Measurements from ENCODE around the gene CERS6.

CERS6 gene

DNA sequence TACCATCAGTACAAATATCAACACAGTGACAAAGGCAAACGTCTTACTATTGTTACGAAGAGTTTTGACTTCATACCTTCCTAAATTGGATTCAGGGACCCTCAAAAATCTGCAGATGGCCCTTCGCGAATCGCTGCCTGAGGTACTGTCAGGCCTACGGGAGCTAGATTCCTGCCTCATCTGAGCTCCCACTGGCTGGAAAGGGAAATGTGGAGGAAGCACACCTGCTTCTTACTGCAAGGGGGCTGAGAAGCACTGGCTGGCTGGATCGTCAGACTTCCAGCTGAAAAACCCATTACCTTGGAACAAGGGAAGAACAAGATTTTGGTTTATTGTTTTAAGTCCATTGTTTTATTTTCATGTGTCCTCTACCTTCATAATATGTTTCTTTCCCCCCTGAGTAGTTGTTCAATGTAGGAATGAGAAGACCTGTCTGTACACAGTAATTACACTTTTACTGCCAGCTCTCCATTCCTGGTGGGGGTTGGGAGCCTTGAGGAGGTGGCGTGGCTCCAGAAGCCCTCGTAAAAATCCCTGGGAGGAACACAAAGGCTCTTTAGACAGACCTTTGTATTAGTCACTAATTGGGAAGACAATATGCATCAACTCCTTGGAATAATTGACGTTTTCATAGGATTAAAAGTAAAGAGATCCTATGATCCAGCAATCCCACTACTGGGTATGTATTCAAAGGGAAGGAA lies 222.2 kb downstream of the CERS6 start:
- Mint-ChIP-seq H3K27ac (no peak overlapping the region), H3K9me3 (no peaks in the 10 kb centered on the region), H3K4me3 (no peak overlapping the region), H3K36me3 (ENCODE audit: low read depth) (peaks cover 1% of the 10 kb centered on the region), H3K27me3 (ENCODE audit: low read depth) (no peaks in the 10 kb centered on the region), H3K4me1 (ENCODE audit: low read depth) (no peaks in the 10 kb centered on the region)

DNA sequence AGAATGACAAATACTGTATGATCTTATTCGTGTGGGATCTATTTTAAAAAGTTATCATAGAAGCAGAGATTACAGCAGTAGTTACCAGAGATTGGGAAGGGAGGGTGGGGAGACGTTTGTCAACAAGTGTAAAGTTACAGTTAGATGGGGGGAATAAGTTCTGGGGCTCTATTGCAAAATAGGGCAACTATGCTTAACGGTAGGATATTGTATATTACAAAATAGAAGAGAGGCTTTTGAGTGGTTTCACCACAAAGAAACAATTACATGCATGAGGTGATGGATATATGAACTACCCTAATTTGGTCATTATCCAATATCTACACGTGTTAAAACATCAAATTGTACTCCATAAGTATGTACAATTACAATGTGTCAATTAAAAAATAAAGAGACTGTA lies 223.0 kb downstream of the CERS6 start:
- Mint-ChIP-seq H3K27ac (no peak overlapping the region), H3K36me3 (ENCODE audit: low read depth) (peaks cover 3% of the 10 kb centered on the region)

DNA sequence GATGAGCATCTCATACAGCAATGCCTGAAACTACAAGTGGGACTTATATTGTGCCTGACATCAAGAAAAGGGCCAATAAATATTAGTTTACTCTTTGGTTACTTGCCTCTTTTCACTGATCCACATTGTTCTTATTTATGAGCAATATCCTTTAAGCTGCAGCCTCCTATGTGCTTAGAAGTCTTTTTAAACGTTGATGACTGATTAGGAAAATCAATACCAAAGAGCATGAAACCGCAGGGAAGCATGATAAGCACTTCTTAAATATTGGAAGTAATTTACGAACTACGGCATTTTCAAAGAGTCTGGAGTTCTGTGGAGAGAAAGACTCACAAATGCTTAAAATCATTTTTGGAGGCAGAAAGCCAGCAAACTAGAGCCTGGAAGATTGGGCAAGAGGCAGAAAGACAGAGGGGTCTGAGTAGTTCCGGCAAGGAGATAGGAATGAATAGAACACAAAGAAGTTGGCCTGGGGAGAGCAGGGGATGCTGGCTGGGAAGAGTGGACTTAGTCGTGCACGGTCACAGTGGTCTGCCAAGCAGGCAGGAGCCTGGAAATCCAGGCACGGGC lies 223.8 kb downstream of the CERS6 start:
- Mint-ChIP-seq H3K36me3 (ENCODE audit: low read depth) (peaks cover 3% of the 10 kb centered on the region), H3K9me3 (no peaks in the 10 kb centered on the region), H3K4me1 (ENCODE audit: low read depth) (no peaks in the 10 kb centered on the region), H3K4me3 (no peak overlapping the region), H3K27me3 (ENCODE audit: low read depth) (no peaks in the 10 kb centered on the region), H3K27ac (no peak overlapping the region)

More for the DNA sequence above, 223.0 kb downstream of the CERS6 start:
- no peak overlapping the region for H3K4me3 Mint-ChIP-seq
- no peaks in the 10 kb centered on the region for H3K27me3 Mint-ChIP-seq (ENCODE audit: low read depth)
- no peaks in the 10 kb centered on the region for H3K9me3 Mint-ChIP-seq
- no peaks in the 10 kb centered on the region for H3K4me1 Mint-ChIP-seq (ENCODE audit: low read depth)

DNA sequence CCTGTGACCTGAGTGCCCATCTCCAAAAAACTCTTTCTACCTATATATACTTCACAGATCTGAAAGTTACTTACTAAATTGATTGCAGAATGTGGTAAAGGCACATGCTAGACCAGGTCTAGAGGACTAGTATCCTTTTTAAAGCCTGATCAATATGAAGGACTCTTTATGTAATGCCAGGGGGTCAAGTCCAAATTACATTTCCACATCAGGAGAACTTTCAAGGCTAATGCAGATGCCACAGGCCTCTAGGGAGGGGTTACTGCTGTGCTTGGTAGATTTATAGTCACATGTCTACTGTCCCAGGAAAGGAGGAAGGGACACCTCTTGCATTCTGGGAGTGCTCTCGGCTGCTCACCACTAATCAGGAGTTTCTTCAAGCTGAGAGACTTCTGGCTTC lies 227.9 kb downstream of the CERS6 start:
- no peaks in the 10 kb centered on the region for H3K4me1 Mint-ChIP-seq (ENCODE audit: low read depth)
- peaks cover 2% of the 10 kb centered on the region for H3K36me3 Mint-ChIP-seq (ENCODE audit: low read depth)
- H3K9me3 Mint-ChIP-seq = no peaks in the 10 kb centered on the region
- no peak overlapping the region for H3K27ac Mint-ChIP-seq
- H3K27me3 Mint-ChIP-seq (ENCODE audit: low read depth) = no peaks in the 10 kb centered on the region
- H3K4me3 Mint-ChIP-seq = no peak overlapping the region

DNA sequence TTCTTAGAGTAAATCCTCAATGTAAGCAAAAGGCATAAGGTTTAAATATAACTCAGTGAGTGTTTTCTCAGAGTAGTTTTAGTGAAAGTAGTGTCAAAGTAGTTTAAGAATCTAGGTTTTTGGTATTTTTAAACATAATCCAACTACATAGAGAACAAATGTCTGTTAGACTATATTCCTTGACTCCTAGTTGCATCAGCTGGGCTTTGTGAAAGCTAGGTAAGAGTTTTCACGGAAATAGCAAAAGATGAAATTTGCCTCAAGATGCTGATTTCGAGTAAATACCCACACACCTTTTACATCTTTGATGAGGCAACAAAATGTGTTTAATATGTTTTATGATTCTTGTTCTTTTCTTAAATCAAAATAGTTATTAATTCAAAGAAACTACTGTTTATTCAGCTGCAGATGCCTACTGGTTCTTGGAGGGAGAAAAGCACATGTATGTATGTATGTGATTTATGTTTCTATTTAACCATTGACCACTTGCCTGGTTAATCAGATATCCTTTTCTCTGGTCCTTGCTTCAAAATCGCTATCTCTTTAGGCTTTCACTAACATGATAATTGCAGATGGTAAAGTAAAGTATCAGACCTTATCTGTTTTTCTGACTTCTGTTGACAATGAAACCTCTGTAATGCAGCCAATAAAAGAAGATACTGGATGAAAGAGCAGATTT lies 229.0 kb downstream of the CERS6 start:
- Mint-ChIP-seq H3K9me3 (no peaks in the 10 kb centered on the region), H3K4me3 (no peak overlapping the region), H3K27me3 (ENCODE audit: low read depth) (no peaks in the 10 kb centered on the region), H3K36me3 (ENCODE audit: low read depth) (peaks cover 2% of the 10 kb centered on the region), H3K4me1 (ENCODE audit: low read depth) (no peaks in the 10 kb centered on the region), H3K27ac (no peak overlapping the region)

DNA sequence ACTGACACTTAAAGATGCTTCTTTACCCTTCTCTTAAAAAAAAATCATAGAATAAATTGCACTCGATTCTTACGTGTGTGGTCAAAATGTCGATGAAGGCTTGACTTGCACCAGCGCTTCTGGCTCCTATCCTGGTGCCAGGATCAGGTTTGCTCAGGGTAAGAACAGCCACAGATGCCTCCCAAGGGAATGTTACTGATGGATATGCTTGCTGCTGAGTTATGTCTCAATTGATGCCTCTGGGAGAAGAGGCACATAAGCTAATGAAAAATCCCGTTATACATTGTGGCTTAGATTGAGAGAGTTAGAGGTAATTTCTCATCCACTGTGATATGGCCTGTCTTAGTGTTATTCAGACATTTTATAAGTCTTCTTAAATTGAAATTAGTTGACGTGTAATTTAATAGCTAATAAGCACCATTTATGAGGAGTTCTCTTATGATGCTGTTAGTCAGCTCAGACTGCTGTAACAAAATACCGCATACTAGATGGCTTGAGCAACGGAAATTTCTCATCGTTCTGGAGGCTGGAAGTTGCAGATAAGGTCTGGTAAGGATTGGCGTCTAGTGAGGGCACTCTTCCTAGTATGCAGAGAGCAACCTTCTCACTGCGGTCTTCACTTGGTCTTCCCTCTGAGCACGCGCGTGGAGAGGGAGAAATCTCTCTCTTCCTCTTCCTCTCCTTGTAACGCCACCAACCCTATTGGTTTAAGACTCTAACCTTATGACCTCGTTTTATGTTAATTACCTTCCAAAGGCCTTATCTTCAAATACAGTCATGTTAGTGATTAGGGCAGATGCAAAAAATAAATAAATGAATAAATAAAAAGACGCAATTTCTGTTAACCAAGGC lies 229.8 kb downstream of the CERS6 start:
- Mint-ChIP-seq H3K27me3 (ENCODE audit: low read depth) (no peaks in the 10 kb centered on the region), H3K27ac (no peak overlapping the region), H3K36me3 (ENCODE audit: low read depth) (peaks cover 2% of the 10 kb centered on the region), H3K4me1 (ENCODE audit: low read depth) (no peaks in the 10 kb centered on the region), H3K4me3 (no peak overlapping the region), H3K9me3 (no peaks in the 10 kb centered on the region)

DNA sequence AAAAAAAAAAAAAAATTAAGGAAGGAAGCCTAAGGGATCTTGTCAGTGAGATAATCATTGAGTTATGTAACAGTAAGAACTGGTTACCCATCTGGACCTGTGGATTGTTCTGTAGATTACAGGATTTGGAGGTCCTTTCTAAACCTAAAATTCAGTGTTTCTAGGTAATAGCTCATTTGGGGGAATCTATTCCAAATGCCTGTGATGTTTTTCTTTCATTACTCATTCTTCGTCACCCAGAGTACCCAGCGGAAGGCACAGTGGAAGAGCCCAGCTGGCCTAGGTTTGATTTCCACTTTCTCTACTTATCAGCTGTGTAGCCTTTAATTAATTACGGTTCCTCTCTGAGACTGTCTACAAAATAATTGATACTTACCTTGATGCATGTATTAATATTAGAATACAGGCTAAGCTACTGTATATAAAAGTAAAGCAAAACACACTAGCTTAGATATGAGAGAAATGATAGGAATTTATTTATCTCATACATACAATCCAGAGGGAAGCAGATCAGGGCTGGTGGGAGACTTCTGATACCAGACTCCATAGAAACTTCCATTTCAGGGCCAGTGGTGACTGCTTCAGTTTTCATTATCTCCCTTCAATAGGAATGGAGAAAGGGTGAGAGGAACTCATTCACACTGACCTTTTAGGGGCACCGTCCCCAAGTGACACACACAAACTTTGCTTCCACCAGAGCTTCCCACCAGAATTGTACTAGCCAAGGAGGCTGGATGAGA lies 230.6 kb downstream of the CERS6 start:
- H3K4me1 Mint-ChIP-seq (ENCODE audit: low read depth) = peaks cover 7% of the 10 kb centered on the region

DNA sequence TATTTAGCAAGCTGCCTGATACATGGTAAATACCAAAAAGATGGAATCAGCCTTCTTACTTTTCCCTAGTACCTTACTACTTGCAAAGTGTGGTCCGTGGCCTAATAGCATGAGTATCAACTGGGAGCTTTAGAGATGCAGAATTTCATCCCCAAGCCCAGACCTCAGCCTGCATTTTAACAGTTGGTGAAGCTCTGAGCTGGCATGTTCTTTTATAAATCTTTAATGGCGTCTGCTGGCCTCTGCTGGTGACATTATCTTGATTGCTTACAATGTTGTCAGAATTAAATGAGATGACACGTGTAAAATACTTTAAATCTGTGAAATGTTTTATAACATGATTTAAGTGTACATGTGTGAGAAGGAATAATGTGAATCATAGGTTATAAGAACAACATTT lies 231.2 kb downstream of the CERS6 start:
- H3K27me3 Mint-ChIP-seq (ENCODE audit: low read depth) = no peaks in the 10 kb centered on the region

More for the DNA sequence above, 230.6 kb downstream of the CERS6 start:
- Mint-ChIP-seq H3K27me3 (ENCODE audit: low read depth) (no peaks in the 10 kb centered on the region), H3K9me3 (no peaks in the 10 kb centered on the region), H3K27ac (no peak overlapping the region), H3K4me3 (no peak overlapping the region), H3K36me3 (ENCODE audit: low read depth) (peaks cover 8% of the 10 kb centered on the region)

DNA sequence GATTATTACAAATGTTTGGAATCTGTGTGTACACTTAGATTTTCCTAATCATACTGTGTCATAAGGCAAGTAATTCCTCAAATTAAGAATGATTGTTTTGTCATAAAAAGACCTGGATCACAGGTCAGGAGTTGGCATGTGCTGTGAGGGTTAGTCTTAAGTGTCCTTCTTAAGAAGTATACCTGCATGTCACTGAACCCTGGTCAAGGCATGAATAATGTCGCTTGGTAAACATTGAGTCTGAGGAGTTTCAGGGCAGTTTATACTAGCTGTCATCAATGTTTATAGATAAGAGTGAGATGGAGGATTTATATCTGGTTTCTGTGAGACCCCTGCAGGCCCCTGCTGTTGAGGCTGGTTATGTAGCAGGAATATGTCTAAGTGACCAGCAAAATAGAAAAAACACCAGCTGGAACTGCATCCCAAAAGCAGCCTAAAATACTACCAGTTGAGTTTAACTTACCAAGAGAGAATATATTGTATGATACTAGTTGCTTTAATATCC lies 234.4 kb downstream of the CERS6 start:
- no peak overlapping the region for H3K4me3 Mint-ChIP-seq
- no peaks in the 10 kb centered on the region for H3K9me3 Mint-ChIP-seq

More for the DNA sequence above, 231.2 kb downstream of the CERS6 start:
- Mint-ChIP-seq H3K9me3 (no peaks in the 10 kb centered on the region), H3K36me3 (ENCODE audit: low read depth) (peaks cover 11% of the 10 kb centered on the region), H3K4me3 (no peak overlapping the region), H3K4me1 (ENCODE audit: low read depth) (peaks cover 12% of the 10 kb centered on the region), H3K27ac (no peak overlapping the region)

DNA sequence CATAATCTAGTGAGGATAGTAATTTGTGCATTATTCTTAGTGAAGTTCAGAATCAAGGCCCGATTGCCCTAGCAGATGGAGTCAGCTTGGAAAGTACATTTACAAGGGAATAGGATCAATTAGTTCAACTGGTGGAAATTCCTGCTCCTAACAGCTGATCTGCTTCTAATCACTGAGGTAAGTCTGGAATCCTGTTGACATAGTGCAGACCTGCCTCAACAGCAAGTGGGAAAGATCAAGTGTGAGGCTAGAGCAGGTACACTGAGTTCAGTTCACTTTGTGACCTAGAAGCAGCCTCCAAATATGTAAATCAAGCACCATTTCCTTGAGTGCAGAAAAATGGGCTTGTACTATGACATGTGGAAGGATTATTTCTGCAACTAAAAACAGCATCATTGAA lies 235.1 kb downstream of the CERS6 start:
- Mint-ChIP-seq H3K4me3 (no peak overlapping the region), H3K4me1 (ENCODE audit: low read depth) (peaks cover 15% of the 10 kb centered on the region), H3K27ac (no peak overlapping the region), H3K9me3 (no peaks in the 10 kb centered on the region), H3K36me3 (ENCODE audit: low read depth) (peaks cover 11% of the 10 kb centered on the region), H3K27me3 (ENCODE audit: low read depth) (no peaks in the 10 kb centered on the region)

More for the DNA sequence above, 234.4 kb downstream of the CERS6 start:
- peaks cover 15% of the 10 kb centered on the region for H3K4me1 Mint-ChIP-seq (ENCODE audit: low read depth)
- no peaks in the 10 kb centered on the region for H3K27me3 Mint-ChIP-seq (ENCODE audit: low read depth)
- H3K36me3 Mint-ChIP-seq (ENCODE audit: low read depth) = peaks cover 9% of the 10 kb centered on the region
- no peak overlapping the region for H3K27ac Mint-ChIP-seq

DNA sequence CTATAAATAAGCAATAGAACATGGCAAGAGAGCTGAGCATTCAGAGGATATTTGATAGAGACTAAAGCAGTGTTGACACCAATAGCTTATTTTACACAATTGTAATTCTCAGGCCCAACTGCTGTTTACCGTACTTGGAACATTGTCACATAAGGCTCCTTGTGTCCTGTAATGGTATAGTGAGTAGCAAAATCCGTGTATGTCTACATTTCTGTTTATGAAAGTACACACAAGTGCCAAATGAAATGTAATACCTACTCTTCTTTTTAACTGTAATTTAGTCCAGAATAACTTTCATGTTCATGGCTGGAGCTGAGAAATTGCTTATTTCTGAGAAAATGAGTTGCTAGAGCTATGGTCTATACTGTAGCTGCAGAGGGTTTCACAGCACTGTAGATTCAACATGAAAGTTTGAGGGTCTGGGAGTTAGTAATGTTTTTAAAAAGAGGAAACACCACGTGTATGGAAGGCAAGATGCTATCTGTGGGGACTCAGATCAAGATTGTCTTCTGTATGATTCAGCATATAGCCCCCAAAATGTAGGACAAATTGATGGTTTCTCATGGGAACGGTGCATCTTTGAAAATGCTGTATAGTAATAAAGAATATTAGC lies 236.2 kb downstream of the CERS6 start:
- H3K27me3 Mint-ChIP-seq (ENCODE audit: low read depth) = no peaks in the 10 kb centered on the region
- H3K36me3 Mint-ChIP-seq (ENCODE audit: low read depth) = peaks cover 12% of the 10 kb centered on the region
- H3K9me3 Mint-ChIP-seq = no peaks in the 10 kb centered on the region
- peaks cover 15% of the 10 kb centered on the region for H3K4me1 Mint-ChIP-seq (ENCODE audit: low read depth)
- H3K27ac Mint-ChIP-seq = no peak overlapping the region
- H3K4me3 Mint-ChIP-seq = no peak overlapping the region

DNA sequence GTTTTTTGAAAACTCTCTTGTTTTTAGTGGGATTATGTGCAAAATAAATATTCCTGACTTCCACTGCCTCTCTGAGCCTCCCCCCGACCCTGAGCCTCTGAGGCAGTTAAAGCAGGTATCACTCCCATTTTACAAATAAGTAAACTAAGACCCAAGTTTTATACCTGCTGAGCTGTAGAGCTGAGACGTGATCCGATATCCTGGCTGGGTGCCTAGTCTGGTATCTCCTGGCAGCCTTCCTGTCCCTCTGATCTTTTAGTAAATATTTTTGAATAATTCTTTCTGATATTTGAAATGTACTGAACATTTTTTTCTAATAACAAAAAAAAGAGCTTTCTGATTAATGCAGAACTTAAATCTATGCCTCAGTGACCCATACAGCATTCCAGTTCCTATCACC lies 238.1 kb downstream of the CERS6 start:
- peaks cover 15% of the 10 kb centered on the region for H3K4me1 Mint-ChIP-seq (ENCODE audit: low read depth)
- no peak overlapping the region for H3K4me3 Mint-ChIP-seq
- H3K27ac Mint-ChIP-seq = no peak overlapping the region
- H3K36me3 Mint-ChIP-seq (ENCODE audit: low read depth) = peaks cover 17% of the 10 kb centered on the region
- no peaks in the 10 kb centered on the region for H3K27me3 Mint-ChIP-seq (ENCODE audit: low read depth)
- no peaks in the 10 kb centered on the region for H3K9me3 Mint-ChIP-seq

DNA sequence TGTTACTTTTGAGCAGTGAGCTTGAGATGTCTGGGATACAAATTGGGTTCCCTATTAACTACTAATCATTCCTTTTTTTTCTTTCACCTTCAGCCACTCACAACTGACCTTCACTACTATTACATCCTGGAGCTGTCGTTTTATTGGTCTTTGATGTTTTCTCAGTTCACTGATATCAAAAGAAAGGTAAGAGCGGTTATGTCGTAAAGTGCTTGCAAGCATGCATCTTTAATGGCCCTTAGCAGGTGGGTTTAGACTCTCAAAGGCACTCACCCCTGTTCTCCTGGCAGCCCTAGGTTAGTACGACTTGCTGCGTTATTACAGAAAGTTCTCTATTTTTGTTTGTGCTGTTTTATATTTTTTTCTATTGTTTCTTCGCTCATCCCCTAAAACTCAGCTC lies 238.8 kb downstream of the CERS6 start:
- Mint-ChIP-seq H3K27me3 (ENCODE audit: low read depth) (no peaks in the 10 kb centered on the region), H3K4me1 (ENCODE audit: low read depth) (peaks cover 15% of the 10 kb centered on the region), H3K36me3 (ENCODE audit: low read depth) (peaks cover 17% of the 10 kb centered on the region), H3K9me3 (no peaks in the 10 kb centered on the region), H3K4me3 (no peak overlapping the region), H3K27ac (no peak overlapping the region)

Measured in T-helper 1 cell treated with Interleukin-12 subunit alpha and Interleukin-12 subunit beta and Interleukin-4 antibody, amounts not matched to agents 30 μg/mL and 1 μg/mL, for 36 hours (primary cell).